NCI-H1694 treated with DMSO at 0.1 percent for 48 hours (cell line): ENCODE data around the gene MLKL.
"Not testable (repeated sequence)": the region's sequence is repeated elsewhere in the genome, so short reads cannot be mapped to it uniquely, and the experiment has no call there.

Experiments used
- DNase-seq: peaks from one replicate; lab custom pipeline; 2025; lab: John Stamatoyannopoulos, UW

The MLKL gene

GRCh38 chr16:74732707-74733350 is 32.2 kb upstream of the MLKL start:
- no peak for DNase-seq

GRCh38 chr16:74731853-74732477 is 31.3 kb upstream of the MLKL start:
- DNase-seq = no peak

GRCh38 chr16:74729783-74730683 is 29.4 kb upstream of the MLKL start:
- DNase-seq = no peak

DNA sequence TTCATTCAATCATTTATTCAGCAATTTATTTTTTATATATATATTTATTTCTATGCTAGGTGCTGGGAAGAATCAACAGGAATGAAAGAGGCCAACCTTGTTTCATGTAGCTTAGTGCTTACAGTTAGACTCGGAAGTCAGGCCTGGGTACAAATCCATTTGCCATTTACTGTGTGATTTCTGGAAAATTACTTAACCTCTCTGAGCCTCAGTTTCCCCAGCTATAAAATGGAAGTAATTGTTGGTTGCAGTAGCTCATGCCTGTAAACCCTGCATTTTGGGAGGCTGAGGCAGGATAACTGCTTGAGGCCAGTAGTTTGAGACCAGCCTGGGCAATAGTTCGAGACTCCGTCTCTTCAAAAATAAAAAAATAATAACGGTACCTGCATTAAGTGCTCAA is 27.2 kb upstream of the MLKL start:
- no peak for DNase-seq

DNA sequence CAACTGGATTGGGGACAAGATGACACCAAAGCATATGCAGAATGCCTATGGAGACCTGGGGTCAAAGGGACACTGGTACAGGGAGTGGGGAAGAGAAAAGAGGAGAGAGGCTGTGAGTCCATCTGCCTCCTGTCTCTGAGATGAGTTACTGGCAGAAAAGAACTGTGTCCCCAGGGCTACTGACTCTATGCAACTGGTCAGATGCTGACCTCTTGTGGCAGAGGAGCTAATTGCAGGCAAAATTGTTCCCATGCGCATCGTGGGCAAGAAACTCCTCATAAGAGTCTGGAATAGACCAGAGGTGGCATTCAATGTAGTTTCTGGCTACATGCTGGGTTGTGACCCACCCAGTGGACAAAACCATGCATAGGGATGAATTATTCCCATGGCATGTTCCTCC is 26.1 kb upstream of the MLKL start:
- DNase-seq = no peak

- no peak for DNase-seq
Measured at GRCh38 chr16:74725651-74726455, 25.2 kb upstream of the MLKL start.

DNA sequence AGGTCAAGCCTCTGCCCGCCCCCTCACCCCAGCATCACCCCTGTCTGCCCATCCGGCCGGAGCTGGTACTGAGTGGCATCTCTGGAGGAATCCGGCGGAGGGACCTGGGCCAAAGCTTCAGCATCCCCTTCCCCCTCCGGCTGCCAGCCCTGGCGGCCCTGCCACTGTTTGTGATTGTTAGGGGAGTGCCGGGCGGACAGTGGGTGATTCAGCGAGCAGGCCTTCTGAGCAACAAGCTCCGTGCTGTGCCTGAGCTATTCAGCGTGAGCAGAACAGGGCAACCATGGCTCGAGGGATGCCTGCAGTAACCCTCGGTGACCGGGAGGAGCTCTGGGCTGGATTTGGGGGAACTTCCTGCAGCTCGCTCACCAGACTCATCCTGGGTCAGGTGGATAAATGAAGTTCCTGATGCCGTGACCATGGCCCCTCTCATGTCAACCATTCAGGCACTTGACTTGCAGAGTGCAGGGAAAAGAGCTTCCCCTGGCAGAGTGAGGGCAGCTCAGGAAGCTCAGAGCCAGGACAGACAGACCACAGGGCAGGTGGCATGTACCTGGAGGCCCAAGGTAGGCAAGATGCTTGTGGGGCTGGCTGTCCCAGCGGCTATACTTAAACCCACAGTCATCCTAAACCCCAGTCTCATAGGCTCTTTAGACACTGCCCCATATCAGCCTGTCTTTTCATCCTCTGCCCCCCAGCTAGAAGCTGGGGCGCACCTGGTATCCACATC is 24.3 kb upstream of the MLKL start:
- DNase-seq = no peak

GRCh38 chr16:74723256-74723655 is 22.6 kb upstream of the MLKL start:
- DNase-seq = no peak

- not testable (repeated sequence) for DNase-seq
Measured at GRCh38 chr16:74722156-74722555, 21.5 kb upstream of the MLKL start.

DNA sequence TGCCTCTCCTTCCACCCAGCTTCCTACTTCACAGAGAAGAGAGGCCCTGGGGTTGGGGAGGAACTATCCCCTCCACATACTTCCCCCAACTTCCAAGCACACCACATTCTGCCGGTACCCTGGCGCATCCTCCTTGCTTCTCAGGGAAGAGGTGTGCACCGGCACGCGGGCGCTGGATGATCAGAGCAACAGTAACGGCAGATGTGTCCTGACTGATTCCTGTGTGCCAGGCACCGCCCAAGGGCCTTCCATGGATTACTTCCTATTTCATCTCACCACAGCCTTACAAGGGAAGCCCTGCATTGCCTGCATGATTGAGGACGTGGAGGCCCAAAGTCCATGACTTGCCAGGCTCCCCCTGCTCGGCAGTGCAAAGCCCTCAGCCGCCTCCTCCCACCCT is 21.1 kb upstream of the MLKL start:
- no peak for DNase-seq

GRCh38 chr16:74720579-74720978 is 19.9 kb upstream of the MLKL start:
- DNase-seq = no peak

GRCh38 chr16:74718741-74719610 is 18.3 kb upstream of the MLKL start:
- no peak for DNase-seq

DNA sequence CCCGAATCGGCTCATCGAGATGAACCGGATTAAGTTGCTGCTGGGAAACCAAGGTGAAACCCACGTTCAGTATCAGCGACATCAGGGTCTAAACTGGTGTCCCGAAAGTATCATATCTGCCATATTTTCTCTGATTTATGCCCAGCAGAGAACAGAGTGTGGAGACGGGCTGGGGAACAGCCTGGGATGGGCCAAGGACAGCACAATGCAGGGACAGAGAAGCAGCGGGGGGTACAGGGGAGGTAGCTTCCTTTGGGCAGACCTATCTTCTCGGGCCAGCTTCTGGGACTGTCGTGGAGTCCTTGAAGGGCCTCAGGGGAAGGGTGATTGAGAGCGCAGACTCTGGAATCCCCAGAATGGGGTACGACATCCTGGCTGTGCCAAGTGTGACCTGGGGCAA is 17.5 kb upstream of the MLKL start:
- DNase-seq = no peak

GRCh38 chr16:74717367-74717766 is 16.7 kb upstream of the MLKL start:
- DNase-seq = no peak

DNA sequence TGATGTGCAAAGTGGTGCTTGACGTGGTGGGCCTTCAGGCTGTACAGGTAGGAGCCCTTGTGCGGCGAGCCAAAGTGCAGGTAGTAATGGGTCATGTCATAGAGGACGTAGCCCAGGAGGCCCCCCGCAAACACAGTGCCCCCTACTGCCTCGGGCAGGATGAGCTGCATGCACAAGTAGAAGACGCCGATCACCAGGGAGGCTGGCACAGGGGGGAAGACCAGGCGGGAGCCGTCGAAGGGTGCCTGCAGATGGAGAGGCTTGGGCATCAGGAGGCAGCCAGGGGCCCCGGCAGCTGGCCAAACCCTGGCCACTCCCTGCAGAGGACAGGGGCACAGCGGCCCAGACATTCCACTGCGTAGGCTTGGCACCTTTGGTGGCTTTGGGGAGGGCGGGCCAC is 15.7 kb upstream of the MLKL start:
- no peak for DNase-seq

DNA sequence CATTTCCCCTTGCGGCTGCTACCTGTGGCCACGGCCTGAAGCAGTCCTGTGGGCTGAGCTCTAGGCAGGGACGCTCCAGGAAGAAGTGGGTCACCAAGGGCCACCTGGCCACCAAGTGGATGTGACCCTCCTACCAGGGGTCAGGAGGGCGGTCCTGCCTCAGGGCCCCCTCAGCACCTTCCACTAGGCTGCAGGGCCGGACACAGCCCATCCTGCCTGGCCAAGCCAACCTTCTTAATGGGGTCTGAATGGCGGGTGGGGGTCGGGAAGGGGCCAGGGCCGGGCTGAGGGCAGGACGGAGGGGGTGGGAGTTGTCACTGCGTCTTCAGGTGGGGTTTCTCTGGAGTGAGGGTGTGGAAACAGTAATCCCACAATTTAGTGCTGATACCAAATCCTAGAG is 13.2 kb upstream of the MLKL start:
- DNase-seq = no peak

- DNase-seq = no peak
Measured at GRCh38 chr16:74713325-74713724, 12.7 kb upstream of the MLKL start.

DNA sequence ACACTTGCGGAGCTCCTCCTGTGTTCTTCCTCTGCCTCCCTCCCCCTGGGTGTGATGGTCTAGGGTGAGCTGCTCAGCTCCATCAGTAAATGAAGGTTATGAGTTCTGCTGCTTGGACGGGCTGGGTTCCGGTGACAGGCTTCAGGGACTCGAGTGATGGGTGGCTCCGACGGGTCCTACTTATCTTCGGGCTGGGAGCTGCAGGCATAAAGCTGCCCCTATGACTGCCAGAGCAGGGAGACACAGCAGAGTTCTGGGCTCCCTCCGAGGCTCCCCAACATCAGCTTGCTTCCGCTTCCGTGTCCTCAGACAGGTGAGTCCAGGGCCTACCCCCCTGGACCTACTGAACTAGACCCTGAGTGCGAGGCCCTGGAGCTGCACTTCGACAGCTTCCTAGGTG is 11.3 kb upstream of the MLKL start:
- no peak for DNase-seq

DNA sequence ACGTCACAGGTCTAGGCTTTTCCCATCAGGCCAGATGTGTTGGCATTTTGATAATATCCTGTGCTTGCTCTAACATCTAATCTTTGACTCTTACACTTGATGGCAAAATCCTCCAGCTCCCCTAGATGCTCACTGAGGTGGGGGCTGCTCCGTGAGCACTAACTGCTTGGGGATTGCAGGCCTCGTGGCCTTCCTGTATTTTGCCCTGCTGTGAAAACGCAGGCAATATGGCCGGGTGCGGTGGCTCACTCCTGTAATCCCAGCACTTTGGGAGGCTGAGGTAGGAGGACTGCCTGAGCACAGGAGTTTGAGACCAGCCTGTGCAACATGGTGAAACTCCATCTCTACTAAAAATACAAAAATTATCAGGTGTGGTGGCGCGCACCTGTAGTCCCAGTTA is 9.7 kb upstream of the MLKL start:
- no peak for DNase-seq

- peak; percentile 58 for DNase-seq
Measured at GRCh38 chr16:74709441-74709877, 8.8 kb upstream of the MLKL start.

DNA sequence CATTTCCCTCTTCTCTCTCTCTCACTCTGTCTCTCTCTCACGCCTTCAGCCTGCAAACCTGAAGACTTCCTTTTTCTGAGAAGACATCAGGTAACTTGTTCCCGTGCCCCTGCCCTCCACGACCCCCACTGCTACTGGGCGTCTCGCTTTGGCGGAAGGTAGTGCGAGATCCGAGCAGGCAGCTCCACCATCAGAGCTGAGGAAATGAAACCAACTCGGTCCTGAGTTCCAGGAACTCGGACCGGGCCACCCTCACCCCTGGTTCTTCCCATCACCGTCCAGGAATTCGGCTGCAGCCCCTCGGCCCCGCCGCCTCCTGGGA is 585 bp downstream of the MLKL start:
- DNase-seq = no peak
